Nephron (organoid): ENCODE data around the gene LY6G5C.

Source experiments
- H3K27ac Mint-ChIP-seq, 3 experiments: 2 replicates each; pipeline ENCODE4 v1.8.0; 2020; ENCODE audit warnings: mixed read lengths in 3 of 3, mild to moderate bottlenecking in 2 of 3, moderate library complexity in 1 of 3
- H3K27me3 Mint-ChIP-seq: 2 replicates; pipeline ENCODE4 v1.8.0; 2021; ENCODE audit warnings: low read depth, mild to moderate bottlenecking, moderate library complexity, mixed read lengths
- H3K36me3 Mint-ChIP-seq: 2 replicates; pipeline ENCODE4 v1.8.0; 2020; ENCODE audit warnings: low read depth, mixed read lengths
- H3K4me1 Mint-ChIP-seq: 2 replicates; pipeline ENCODE4 v1.8.0; 2020; ENCODE audit warnings: mixed read lengths
- H3K4me3 Mint-ChIP-seq, 3 experiments: 2 replicates each; pipeline ENCODE4 v1.8.0; 2020; ENCODE audit warnings: mild to moderate bottlenecking in 3 of 3, mixed read lengths in 3 of 3, moderate library complexity in 2 of 3
- H3K9me3 Mint-ChIP-seq: 2 replicates; pipeline ENCODE4 v1.8.0; 2020; ENCODE audit warnings: mixed read lengths
- TF ChIP-seq, protein P1 (sequence below), 3 experiments: fragments of 200-600 bp; sonication (generic); IDR thresholded peaks; one replicate each; pipeline ENCODE4 v1.5.0; 2021; ENCODE audit warnings: antibody characterized with exemption in 3 of 3; ENCODE audit not compliant: unreplicated experiment in 3 of 3

LY6G5C gene

DNA sequence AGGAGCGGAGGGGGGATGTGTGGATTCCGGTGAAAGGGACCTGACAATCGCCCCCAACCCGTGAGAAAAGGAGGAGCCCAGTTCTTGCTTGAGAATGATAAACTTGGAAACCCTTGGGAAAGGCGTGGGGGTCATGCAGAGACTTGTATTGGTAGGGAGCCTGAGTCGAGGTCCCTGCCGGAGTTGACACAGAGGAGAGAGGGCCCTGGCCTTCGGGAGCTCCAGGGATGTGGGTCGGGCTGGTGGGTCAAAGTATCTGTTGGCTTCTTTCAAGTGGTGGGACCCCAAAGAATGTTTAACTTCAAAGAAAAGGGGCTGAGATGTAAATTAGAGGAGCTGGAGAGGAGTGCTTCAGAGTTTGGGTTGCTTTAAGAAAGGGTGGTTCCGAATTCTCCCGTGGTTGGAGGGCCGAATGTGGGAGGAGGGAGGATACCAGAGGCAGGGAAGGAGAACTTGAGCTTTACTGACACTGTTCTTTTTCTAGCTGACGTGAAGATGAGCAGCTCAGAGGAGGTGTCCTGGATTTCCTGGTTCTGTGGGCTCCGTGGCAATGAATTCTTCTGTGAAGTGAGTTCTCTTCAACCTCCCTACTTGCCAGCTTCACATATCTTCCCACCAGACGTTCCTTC lies 14.4 kb downstream of the LY6G5C start:
- peak overlapping the region; percentile 93 to 97 (median 95) for H3K4me3 Mint-ChIP-seq
- H3K27me3 Mint-ChIP-seq: no peaks in the 10 kb centered on the region
- peak overlapping the region; percentile 97 to 99 (median 99) for H3K27ac Mint-ChIP-seq
- no peaks in the 10 kb centered on the region for H3K9me3 Mint-ChIP-seq
- H3K4me1 Mint-ChIP-seq: peaks cover 42% of the 10 kb centered on the region
- H3K36me3 Mint-ChIP-seq: peaks cover 61% of the 10 kb centered on the region
- TF ChIP-seq, protein P1, sequence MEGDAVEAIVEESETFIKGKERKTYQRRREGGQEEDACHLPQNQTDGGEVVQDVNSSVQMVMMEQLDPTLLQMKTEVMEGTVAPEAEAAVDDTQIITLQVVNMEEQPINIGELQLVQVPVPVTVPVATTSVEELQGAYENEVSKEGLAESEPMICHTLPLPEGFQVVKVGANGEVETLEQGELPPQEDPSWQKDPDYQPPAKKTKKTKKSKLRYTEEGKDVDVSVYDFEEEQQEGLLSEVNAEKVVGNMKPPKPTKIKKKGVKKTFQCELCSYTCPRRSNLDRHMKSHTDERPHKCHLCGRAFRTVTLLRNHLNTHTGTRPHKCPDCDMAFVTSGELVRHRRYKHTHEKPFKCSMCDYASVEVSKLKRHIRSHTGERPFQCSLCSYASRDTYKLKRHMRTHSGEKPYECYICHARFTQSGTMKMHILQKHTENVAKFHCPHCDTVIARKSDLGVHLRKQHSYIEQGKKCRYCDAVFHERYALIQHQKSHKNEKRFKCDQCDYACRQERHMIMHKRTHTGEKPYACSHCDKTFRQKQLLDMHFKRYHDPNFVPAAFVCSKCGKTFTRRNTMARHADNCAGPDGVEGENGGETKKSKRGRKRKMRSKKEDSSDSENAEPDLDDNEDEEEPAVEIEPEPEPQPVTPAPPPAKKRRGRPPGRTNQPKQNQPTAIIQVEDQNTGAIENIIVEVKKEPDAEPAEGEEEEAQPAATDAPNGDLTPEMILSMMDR (IDR thresholded peaks at IDR 0.05; ENCODE audit: unreplicated experiment in 3 of 3): no peak

DNA sequence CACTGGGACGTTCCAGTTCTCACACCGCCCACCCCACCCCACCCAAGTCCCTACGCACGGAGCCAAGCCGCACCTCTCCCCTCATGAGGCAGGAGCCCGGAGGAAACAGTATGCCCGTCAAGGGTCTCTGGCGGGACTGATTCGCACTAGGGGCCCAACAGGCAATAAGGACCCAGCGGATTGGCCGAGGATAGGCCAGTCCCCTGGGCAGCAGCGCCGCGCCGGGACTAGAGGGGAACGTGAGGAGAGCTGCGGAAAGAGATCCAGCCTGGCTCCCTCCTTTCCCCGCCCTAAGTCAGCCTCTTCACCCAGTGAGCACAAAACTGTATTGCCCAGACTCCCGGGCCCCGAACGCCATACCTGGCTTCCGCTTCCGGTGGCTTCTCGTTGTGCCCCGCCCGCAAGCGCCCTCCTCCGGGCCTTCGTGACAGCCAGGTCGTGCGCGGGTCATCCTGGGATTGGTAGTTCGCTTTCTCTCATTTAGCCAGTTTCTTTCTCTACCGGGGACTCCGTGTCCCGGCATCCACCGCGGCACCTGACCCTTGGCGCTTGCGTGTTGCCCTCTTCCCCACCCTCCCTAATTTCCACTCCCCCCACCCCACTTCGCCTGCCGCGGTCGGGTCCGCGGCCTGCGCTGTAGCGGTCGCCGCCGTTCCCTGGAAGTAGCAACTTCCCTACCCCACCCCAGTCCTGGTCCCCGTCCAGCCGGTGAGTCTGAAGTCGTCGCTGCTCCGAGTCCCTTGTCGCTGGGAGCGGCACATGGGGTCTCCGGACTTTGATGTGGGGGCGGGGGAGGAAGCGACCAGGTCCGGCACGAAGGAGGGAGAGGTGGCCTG lies 15.1 kb downstream of the LY6G5C start, which contains the start of gene CSNK2B:
CSNK2B (plus strand) TSS at position 580 of the 836 bp plus-strand sequence. CDS start 752 bp downstream, outside the sequence.
- no peaks in the 10 kb centered on the region for H3K9me3 Mint-ChIP-seq
- H3K27ac Mint-ChIP-seq: peak within 1 kb of the TSS; percentile 97 to 99 (median 99)
- H3K27me3 Mint-ChIP-seq: no peaks in the 10 kb centered on the region
- H3K36me3 Mint-ChIP-seq: peaks cover 54% of the 10 kb centered on the region
- H3K4me3 Mint-ChIP-seq: peak within 1 kb of the TSS; percentile 93 to 97 (median 95)
- TF ChIP-seq, protein P1 (IDR thresholded peaks at IDR 0.05; ENCODE audit: unreplicated experiment in 3 of 3): no peak
- peaks cover 47% of the 10 kb centered on the region for H3K4me1 Mint-ChIP-seq

DNA sequence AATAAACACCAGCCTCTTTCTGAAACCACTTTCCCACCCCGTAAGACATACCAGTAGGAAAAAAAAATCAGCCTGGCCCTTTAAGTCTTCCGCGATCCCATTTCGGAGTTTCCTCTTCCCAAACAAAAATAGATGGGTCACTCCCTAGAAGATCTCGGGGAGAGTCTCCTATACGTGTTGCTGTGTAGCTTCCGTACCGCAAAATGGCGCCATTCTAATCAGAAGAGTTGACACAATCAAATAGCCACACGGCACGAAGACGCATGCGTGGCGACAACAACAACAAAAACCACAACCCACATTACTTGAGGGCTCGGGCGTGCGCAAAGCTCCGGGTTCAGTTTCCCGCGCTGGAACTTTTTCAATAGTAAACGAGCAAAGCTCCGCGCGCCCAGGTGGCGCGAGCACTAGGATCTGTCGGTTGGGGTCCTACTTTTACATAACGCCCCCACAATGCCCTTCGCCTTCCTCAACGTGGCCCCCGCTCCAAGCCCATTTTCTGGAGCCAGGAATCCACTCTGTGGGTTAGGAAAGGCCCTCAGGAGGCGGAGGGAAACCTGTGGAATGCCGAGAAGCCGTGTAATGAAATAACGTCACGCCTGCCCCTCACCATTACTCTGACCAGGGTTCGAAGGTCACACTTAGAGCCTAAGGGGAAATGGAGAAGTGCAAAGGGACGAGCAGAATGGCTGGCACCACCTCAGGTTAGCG lies 15.9 kb downstream of the LY6G5C start, which contains the start of gene GPANK1:
GPANK1 (minus strand) TSS at position 208 of the 711 bp plus-strand sequence. CDS start 519 bp downstream, outside the sequence.
- peaks cover 52% of the 10 kb centered on the region for H3K4me1 Mint-ChIP-seq
- peaks cover 46% of the 10 kb centered on the region for H3K36me3 Mint-ChIP-seq
- H3K27ac Mint-ChIP-seq: peak within 1 kb of the TSS; percentile 97 to 99 (median 99)
- H3K9me3 Mint-ChIP-seq: no peaks in the 10 kb centered on the region
- TF ChIP-seq, protein P1 (IDR thresholded peaks at IDR 0.05; ENCODE audit: unreplicated experiment in 3 of 3): no peak
- no peaks in the 10 kb centered on the region for H3K27me3 Mint-ChIP-seq
- H3K4me3 Mint-ChIP-seq: peak within 1 kb of the TSS; percentile 93 to 97 (median 95)

DNA sequence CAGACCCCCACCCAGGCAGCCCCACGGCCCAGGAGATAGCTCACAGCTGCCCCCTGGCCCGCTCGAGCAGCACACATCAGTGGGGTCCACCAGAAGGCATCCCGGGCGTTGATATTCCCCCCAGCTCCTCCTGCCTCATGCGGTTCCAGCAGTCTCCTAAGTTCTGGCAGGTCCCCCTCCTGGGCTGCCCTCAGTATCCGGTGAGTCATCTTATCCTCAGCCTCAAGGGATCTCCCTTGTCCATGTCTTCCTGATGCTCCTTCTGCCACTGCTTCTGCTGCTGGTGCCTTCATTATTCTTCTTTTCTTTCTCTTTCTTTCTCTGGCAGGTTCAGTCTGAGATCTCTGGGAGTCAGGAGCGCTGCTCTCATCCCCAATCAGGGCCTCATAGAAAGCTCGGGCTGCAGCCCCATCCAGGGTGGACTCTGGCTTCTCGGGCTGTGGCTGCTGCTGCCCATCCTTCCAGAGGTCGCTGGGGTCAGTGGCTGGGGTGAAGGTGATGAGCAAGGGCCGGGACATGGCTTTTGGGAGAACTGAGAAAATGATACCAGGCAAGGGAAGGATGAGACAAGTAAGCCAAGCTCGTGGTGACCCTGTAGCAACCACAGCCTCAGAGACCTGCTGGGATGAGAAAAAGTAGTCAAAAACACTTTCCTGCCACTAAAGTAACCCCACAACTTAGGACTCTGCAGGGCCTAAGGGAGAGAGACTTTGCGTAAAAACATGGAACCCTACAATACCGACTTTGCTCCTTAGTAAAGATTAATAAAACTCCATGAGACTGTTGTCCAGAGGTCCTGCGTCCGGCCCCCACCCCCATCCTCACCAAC lies 16.7 kb downstream of the LY6G5C start:
- Mint-ChIP-seq H3K36me3 (peaks cover 39% of the 10 kb centered on the region), H3K27ac (peak overlapping the region; percentile 97 to 99 (median 99)), H3K4me1 (peaks cover 60% of the 10 kb centered on the region), H3K27me3 (no peaks in the 10 kb centered on the region), H3K9me3 (no peaks in the 10 kb centered on the region), H3K4me3 (peak overlapping the region; percentile 93 to 97 (median 95))
- TF ChIP-seq, protein P1 (IDR thresholded peaks at IDR 0.05; ENCODE audit: unreplicated experiment in 3 of 3): no peak
